Vagina (tissue), 2 donors: ENCODE data around the gene DENND4B.

Source experiments
- POLR2A ChIP-seq, 2 donors: fragments of 450-650 bp; IDR thresholded peaks; one replicate each; pipeline ENCODE4 v1.6.1; 2017; ENCODE audit warnings: antibody characterized with exemption in 2 of 2, mild to moderate bottlenecking in 2 of 2, moderate library complexity in 2 of 2
- TF ChIP-seq, protein P1 (sequence below), 3 experiments: fragments of 450-650 bp in 2 of 3; fragments of 200-600 bp in 1 of 3; sonication (generic) in 1 of 3; IDR thresholded peaks; one replicate each; pipeline ENCODE4 v1.5.1; 2017 to 2019; ENCODE audit warnings: antibody characterized with exemption in 3 of 3, mild to moderate bottlenecking in 2 of 3, moderate library complexity in 2 of 3

DNA sequence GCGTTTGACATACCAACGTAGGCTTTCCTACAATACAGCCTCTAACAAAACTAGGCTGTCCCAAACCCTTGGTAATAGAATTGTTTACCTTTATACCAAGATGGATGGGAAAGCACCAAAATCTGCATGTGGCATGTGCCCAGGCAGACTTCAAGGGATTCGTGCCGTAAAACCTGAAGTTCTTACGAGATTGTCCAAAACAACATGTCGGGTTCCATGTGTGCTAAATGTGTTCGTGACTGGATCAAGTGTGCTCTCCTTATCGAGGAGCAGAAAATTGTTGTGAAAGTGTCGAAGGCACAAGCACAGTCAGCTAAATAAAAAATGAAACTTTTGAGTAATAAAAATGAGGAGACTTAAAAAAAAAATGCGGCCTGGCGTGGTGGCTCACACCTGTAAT lies 49.1 kb upstream of the DENND4B start:
- TF ChIP-seq POLR2A (IDR thresholded peaks at IDR 0.05), result no peak
- TF ChIP-seq, protein P1, sequence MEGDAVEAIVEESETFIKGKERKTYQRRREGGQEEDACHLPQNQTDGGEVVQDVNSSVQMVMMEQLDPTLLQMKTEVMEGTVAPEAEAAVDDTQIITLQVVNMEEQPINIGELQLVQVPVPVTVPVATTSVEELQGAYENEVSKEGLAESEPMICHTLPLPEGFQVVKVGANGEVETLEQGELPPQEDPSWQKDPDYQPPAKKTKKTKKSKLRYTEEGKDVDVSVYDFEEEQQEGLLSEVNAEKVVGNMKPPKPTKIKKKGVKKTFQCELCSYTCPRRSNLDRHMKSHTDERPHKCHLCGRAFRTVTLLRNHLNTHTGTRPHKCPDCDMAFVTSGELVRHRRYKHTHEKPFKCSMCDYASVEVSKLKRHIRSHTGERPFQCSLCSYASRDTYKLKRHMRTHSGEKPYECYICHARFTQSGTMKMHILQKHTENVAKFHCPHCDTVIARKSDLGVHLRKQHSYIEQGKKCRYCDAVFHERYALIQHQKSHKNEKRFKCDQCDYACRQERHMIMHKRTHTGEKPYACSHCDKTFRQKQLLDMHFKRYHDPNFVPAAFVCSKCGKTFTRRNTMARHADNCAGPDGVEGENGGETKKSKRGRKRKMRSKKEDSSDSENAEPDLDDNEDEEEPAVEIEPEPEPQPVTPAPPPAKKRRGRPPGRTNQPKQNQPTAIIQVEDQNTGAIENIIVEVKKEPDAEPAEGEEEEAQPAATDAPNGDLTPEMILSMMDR (IDR thresholded peaks at IDR 0.05), result no peak
